K562 (cell line): ENCODE results near the gene ATP5MG. TPM values are rescaled to one million over a fixed set of nuclear protein-coding genes. Genes with fewer than 3 reads are reported as not detected.
A peak's percentile ranks its signal among the peaks of the same experiment; 100 is the strongest.

ENCODE experiments used
- CHAMP1 ChIP-seq: fragments of 450-650 bp; IDR thresholded peaks from 2 replicates; pipeline ENCODE4 v1.6.1; 2016; ENCODE audit warnings: mild to moderate bottlenecking
- CTBP1 ChIP-seq: fragments of 450-650 bp; IDR thresholded peaks from 2 replicates; pipeline ENCODE4 v1.6.1; 2016; ENCODE audit warnings: borderline replicate concordance
- CTCFL ChIP-seq: IDR thresholded peaks from 2 replicates; pipeline ENCODE4 v1.6.1; 2011; ENCODE audit warnings: borderline replicate concordance, low read depth, mild to moderate bottlenecking, moderate library complexity, low read length; ENCODE audit not compliant: insufficient read depth, poor library complexity, severe bottlenecking
- FOXA1 ChIP-seq: fragments of 450-650 bp; IDR thresholded peaks from 2 replicates; pipeline ENCODE4 v1.6.1; 2016; ENCODE audit warnings: mild to moderate bottlenecking, borderline replicate concordance
- HNRNPK ChIP-seq: fragments of 200-400 bp; formaldehyde crosslinking; IDR thresholded peaks from one replicate; pipeline ENCODE4 v1.6.1; 2018; ENCODE audit warnings: mild to moderate bottlenecking, low read depth, low read length; ENCODE audit not compliant: poor library complexity, severe bottlenecking
- ILK ChIP-seq: fragments of 450-650 bp; IDR thresholded peaks from 2 replicates; pipeline ENCODE4 v1.6.1; 2016; ENCODE audit warnings: missing genetic modification characterization, low read depth, mild to moderate bottlenecking, missing compliant biosample characterization, moderate library complexity, borderline replicate concordance
- MECOM ChIP-seq: fragments of 250-450 bp; sonication (Bioruptor Pico); IDR thresholded peaks from 2 replicates; pipeline ENCODE4 v1.8.0; 2022; ENCODE audit warnings: inconsistent platforms
- MEF2A ChIP-seq: IDR thresholded peaks from 2 replicates; pipeline ENCODE4 v1.6.1; 2011; ENCODE audit warnings: low read depth, mild to moderate bottlenecking, low read length, moderate library complexity; ENCODE audit not compliant: control insufficient read depth
- MEF2D ChIP-seq: conservative IDR thresholded peaks from 2 replicates; pipeline ENCODE4 v1.6.1; 2016; ENCODE audit warnings: low read depth, missing genetic modification characterization, missing compliant biosample characterization
- PHF8 ChIP-seq: fragments of 200-600 bp; sonication (generic); IDR thresholded peaks from 2 replicates; pipeline ENCODE4 v1.6.1; 2012; ENCODE audit warnings: mixed run types, mild to moderate bottlenecking, inconsistent platforms, low read length, moderate library complexity, borderline replicate concordance
- RREB1 ChIP-seq: fragments of 250-450 bp; sonication (Bioruptor Pico); IDR thresholded peaks from 2 replicates; pipeline ENCODE4 v1.4.0; 2020
- SMC3 ChIP-seq: conservative IDR thresholded peaks from 2 replicates; pipeline ENCODE4 v1.6.1; 2011; ENCODE audit warnings: low read depth, low read length, improper control_type of control experiment; ENCODE audit not compliant: insufficient read depth
- SP2 ChIP-seq: IDR thresholded peaks from 2 replicates; pipeline ENCODE4 v1.6.1; 2011; ENCODE audit warnings: mild to moderate bottlenecking, low read depth, low read length, moderate library complexity; ENCODE audit not compliant: poor library complexity, severe bottlenecking; ENCODE audit errors: extremely low read depth
- TCF7L2 ChIP-seq: fragments of 150-350 bp; IDR thresholded peaks from 2 replicates; pipeline ENCODE4 v1.6.1; 2016; ENCODE audit warnings: low read depth, mild to moderate bottlenecking, low read length, moderate library complexity
- ZFP1 ChIP-seq: fragments of 450-650 bp; formaldehyde crosslinking; IDR thresholded peaks from 2 replicates; pipeline ENCODE4 v1.4.0; 2020; ENCODE audit warnings: mild to moderate bottlenecking, mixed read lengths
- polyA plus RNA-seq, 8 experiments: library from polyadenylated mRNA; depleted of rRNA in 4 of 8; stranded (reverse) in 5 of 8; unstranded in 3 of 8; fragments of >200 nt; fragmentation: Nextera tagmentation in 2 of 8; fragmentation: Illumina TruSeq in 1 of 8; extraction: Ambion mirVana in 2 of 8; extraction: Trizol in 1 of 8; gene quantifications; 2 replicates each; pipeline versions ENCODE4 v1.2.1 to v1.2.3, GENCODE V29; 2011 to 2014; ENCODE audit warnings: inconsistent platforms in 1 of 8, missing spikeins in 1 of 8
- total RNA-seq, 7 experiments: library from RNA; depleted of rRNA in 6 of 7; stranded (reverse); fragments of >200 nt in 6 of 7; fragmentation: Illumina TruSeq in 2 of 7; extraction: Trizol in 2 of 7; gene quantifications; 2 replicates each; pipeline versions ENCODE4 v1.2.1 to v1.2.3, GENCODE V29; 2011 to 2021; ENCODE audit warnings: low replicate concordance in 1 of 7
- TF ChIP-seq, protein P1 (sequence below), 2 experiments: fragments of 450-650 bp in 1 of 2; sonication (generic) in 1 of 2; formaldehyde crosslinking in 1 of 2; IDR thresholded peaks in 1 of 2; conservative IDR thresholded peaks in 1 of 2; 2 replicates each; pipeline versions ENCODE4 v1.6.1 to v1.8.1; 2016 to 2023; ENCODE audit warnings: mild to moderate bottlenecking in 2 of 2, moderate library complexity in 2 of 2, inconsistent platforms in 1 of 2, missing genetic modification reagents in 1 of 2

The ATP5MG gene
- total and polyA plus RNA-seq, 9 of the 15 experiments (the other 6 are each of a cell fraction or from before 2014, with no cell fraction given): 301 to 2,138 (median 434) TPM

DNA sequence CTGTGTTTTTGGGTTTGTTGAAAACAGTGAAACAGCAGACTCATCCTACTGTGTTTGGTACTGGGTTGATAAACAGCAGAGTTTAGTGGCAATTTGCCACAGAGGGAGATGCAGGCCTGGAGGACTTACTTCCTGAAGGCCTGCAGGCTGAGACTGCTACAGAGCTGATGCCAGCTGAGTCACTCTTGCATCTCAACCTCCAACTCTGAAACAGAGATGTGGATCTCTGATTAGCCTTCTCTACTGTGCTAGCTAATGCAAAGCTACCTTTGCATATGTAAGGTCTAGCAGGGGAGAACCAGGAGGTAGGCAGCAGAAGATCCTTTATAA lies 14.3 kb downstream of the ATP5MG start (continued):
- TF ChIP-seq RREB1 (CRISPR knock-in tag): peak; percentile 98
- TF ChIP-seq CTBP1: peak; percentile 100
- no peak for TF ChIP-seq MEF2A
- no peak for TF ChIP-seq ZFP1 (CRISPR knock-in tag)
- TF ChIP-seq FOXA1: no peak
- no peak for TF ChIP-seq CTCFL
- peak; percentile 63; the same call in 1 of the 2 replicates for TF ChIP-seq MEF2D
- TF ChIP-seq SP2: no peak
- TF ChIP-seq ILK (tag): no peak
- TF ChIP-seq, protein P1, sequence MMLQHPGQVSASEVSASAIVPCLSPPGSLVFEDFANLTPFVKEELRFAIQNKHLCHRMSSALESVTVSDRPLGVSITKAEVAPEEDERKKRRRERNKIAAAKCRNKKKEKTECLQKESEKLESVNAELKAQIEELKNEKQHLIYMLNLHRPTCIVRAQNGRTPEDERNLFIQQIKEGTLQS (IDR thresholded peaks at IDR 0.05): peak; percentile 90
- TF ChIP-seq, protein P1 (CRISPR knock-in tag; conservative IDR thresholded peaks at IDR 0.05): peak; percentile 75
- TF ChIP-seq SMC3: no peak
- TF ChIP-seq HNRNPK: no peak
- TF ChIP-seq TCF7L2: no peak
- TF ChIP-seq CHAMP1: peak; percentile 82
- TF ChIP-seq MECOM (CRISPR knock-in tag): no peak
- TF ChIP-seq PHF8: no peak
